ENCODE data around the gene TNFAIP8L1. TPM values are rescaled to one million over a fixed set of nuclear protein-coding genes. Genes with fewer than 3 reads are reported as not detected.

The TNFAIP8L1 gene
- total and polyA plus RNA-seq, 2 of the 8 experiments (the other 6 are each of a cell fraction or from before 2014, with no cell fraction given) = 3.2 to 6.1 TPM

GRCh38 chr19:4602173-4602788, 37.0 kb upstream of the TNFAIP8L1 start:
- Histone ChIP-seq H3K4me3 (ENCODE audit: extremely low read depth in 1 of 4, insufficient read depth in 2 of 4, low read depth in 3 of 4, low read length in 4 of 4) (no peak overlapping the region), H3K9me3 (ENCODE audit: insufficient read depth in 2 of 2, low read depth in 1 of 2, low read length in 1 of 2) (no peaks in the 10 kb centered on the region), H3K27me3 (replicated peaks in 1 of 4; ENCODE audit: control insufficient read depth in 3 of 4, extremely low read depth in 1 of 4, insufficient read depth in 3 of 4, low read length in 3 of 4) (peaks cover 3 to 9% (median 8%) of the 10 kb centered on the region in 4 experiments; a peak in 6 of 7 replicates), H3K23me2 (ENCODE audit: low read depth, low read length) (peaks cover 25% of the 10 kb centered on the region; the same call in 1 of the 2 replicates), H3K79me2 (ENCODE audit: control insufficient read depth in 1 of 2, insufficient read depth in 2 of 2, low read length in 2 of 2) (no peaks in the 10 kb centered on the region), H3K18ac (ENCODE audit: extremely low read depth, low read length) (no peak overlapping the region), H3K27ac (ENCODE audit: low read depth, low read length) (no peak overlapping the region), H4K5ac (ENCODE audit: insufficient read length, low read depth, low read length) (no peak overlapping the region), H2BK20ac (ENCODE audit: low read length) (no peak overlapping the region), H3K79me1 (ENCODE audit: low read depth, low read length) (no peaks in the 10 kb centered on the region), H3K4me2 (ENCODE audit: insufficient read depth in 1 of 2, low read depth in 2 of 2, low read length in 2 of 2) (no peak overlapping the region), H4K91ac (replicated peaks; ENCODE audit: insufficient read length, low read length) (no peak overlapping the region), H3K9ac (replicated peaks in 1 of 4; ENCODE audit: extremely low read depth in 1 of 4, low read depth in 3 of 4, low read length in 3 of 4) (no peak overlapping the region), H2AK5ac (ENCODE audit: low read depth, low read length) (no peak overlapping the region), H4K20me1 (replicated peaks in 1 of 2; ENCODE audit: control insufficient read depth in 1 of 2, insufficient read depth in 2 of 2, low read length in 2 of 2) (peaks cover 0 to 7% of the 10 kb centered on the region in 2 experiments), H2BK12ac (ENCODE audit: low read depth, low read length) (no peak overlapping the region), H4K8ac (ENCODE audit: extremely low read depth, insufficient read depth, low read length) (no peak overlapping the region), H3K56ac (replicated peaks; ENCODE audit: insufficient read length, low read depth, low read length) (peak overlapping the region; percentile 90), H3K36me3 (ENCODE audit: control insufficient read depth in 2 of 4, insufficient read depth in 4 of 4, low read length in 3 of 4) (no peaks in the 10 kb centered on the region), H3K14ac (ENCODE audit: insufficient read length) (no peak overlapping the region), H2BK5ac (ENCODE audit: low read depth, low read length) (no peak overlapping the region), H2BK120ac (replicated peaks; ENCODE audit: low read depth, low read length) (no peak overlapping the region), H3K23ac (ENCODE audit: insufficient read length) (no peak overlapping the region), H2AFZ (ENCODE audit: low read length) (no peak overlapping the region), H3K4ac (replicated peaks; ENCODE audit: insufficient read length, low read depth, low read length) (no peak overlapping the region), H3K4me1 (replicated peaks in 1 of 4; ENCODE audit: control insufficient read depth in 3 of 4, insufficient read depth in 4 of 4, low read length in 3 of 4) (peaks cover 0 to 4% (median 4%) of the 10 kb centered on the region in 4 experiments; a peak in 5 of 7 replicates), H2BK15ac (ENCODE audit: low read length) (no peak overlapping the region)
- 87 to 100% methylated on average over 3 to 5 of the region's 5 CpGs for WGBS, 2 experiments (ENCODE audit: extremely low coverage in 1 of 2, insufficient coverage in 1 of 2, insufficient read length in 1 of 2, insufficient replicate concordance in 2 of 2, low coverage in 1 of 2, low lambda C conversion rate in 2 of 2, missing lambda C conversion rate in 1 of 2)
- POLR2A ChIA-PET (ENCODE audit: partially characterized antibody) = no interaction called here
- no peak for FAIRE-seq
- CTCF ChIA-PET (ENCODE audit: partially characterized antibody) = no interaction called here
- DNase-seq (ENCODE audit: low read depth in 1 of 2, low spot score in 2 of 2) = no peak
- TF ChIP-seq TAF1 (IDR thresholded peaks at IDR 0.05; ENCODE audit: low read depth, low read length) = no peak
- no peak for TF ChIP-seq CHD1 (IDR thresholded peaks at IDR 0.05; ENCODE audit: low read depth, low read length)
